Kidney epithelial cell (primary cell): ENCODE results near the gene ATL2. TPM values are rescaled to one million over a fixed set of nuclear protein-coding genes. Genes with fewer than 3 reads are reported as not detected.

Source experiments
- DNase-seq: peaks from one replicate; pipeline ENCODE4 v3.0.0-alpha.2; 2010; ENCODE audit warnings: low read depth
- H3K27me3 ChIP-seq: 2 replicates; pipeline ENCODE4 v1.6.0; 2011; ENCODE audit warnings: low read length; ENCODE audit not compliant: control insufficient read depth, insufficient read depth
- H3K36me3 ChIP-seq: 2 replicates; pipeline ENCODE4 v1.5.1; 2011; ENCODE audit warnings: low read length; ENCODE audit not compliant: control insufficient read depth, insufficient read depth
- H3K4me3 ChIP-seq: 2 replicates; pipeline ENCODE4 v1.5.1; 2011; ENCODE audit warnings: low read depth, mild to moderate bottlenecking, control low read depth, low read length
- CTCF ChIP-seq: IDR thresholded peaks from 2 replicates; pipeline ENCODE4 v1.5.1; 2011; ENCODE audit warnings: mild to moderate bottlenecking, moderate library complexity, low read length, control low read depth, inconsistent platforms; ENCODE audit not compliant: insufficient read depth, poor library complexity, severe bottlenecking
- total RNA-seq: library from RNA; depleted of rRNA; stranded (reverse); fragments of >200 nt; gene quantifications from 2 replicates; pipeline ENCODE4 v1.2.3, GENCODE V29; 2015

ATL2 gene
- total RNA-seq, result 60.0 and 65.8 TPM in 2 replicates

- Histone ChIP-seq H3K36me3 (no peaks in the 10 kb centered on the region), H3K27me3 (no peaks in the 10 kb centered on the region), H3K4me3 (peak within 1 kb of the TSS; percentile 92)
- TF ChIP-seq CTCF, result no peak
- DNase-seq, result peak; percentile 67
Observed at GRCh38 chr2:38377050-38377828, at the start of gene ATL2. Gene ATL2, minus strand, starts transcription at chr2:38377273. Its CDS starts 13 bp downstream, at chr2:38377260.

GRCh38 chr2:38423763-38424162, 46.7 kb upstream of the ATL2 start:
- H3K36me3 ChIP-seq, result no peaks in the 10 kb centered on the region
- peaks cover 2% of the 10 kb centered on the region for H3K27me3 ChIP-seq
- no peak overlapping the region for H3K4me3 ChIP-seq
- no peak for TF ChIP-seq CTCF
- no peak for DNase-seq

- TF ChIP-seq CTCF, result no peak
- H3K4me3 ChIP-seq, result no peak overlapping the region
- peak; percentile 87 for DNase-seq
- H3K27me3 ChIP-seq, result no peaks in the 10 kb centered on the region
- H3K36me3 ChIP-seq, result no peaks in the 10 kb centered on the region
Observed at GRCh38 chr2:38421274-38422056, 44.4 kb upstream of the ATL2 start.

- no peak for TF ChIP-seq CTCF
- Histone ChIP-seq H3K27me3 (no peaks in the 10 kb centered on the region), H3K4me3 (no peak overlapping the region), H3K36me3 (no peaks in the 10 kb centered on the region)
- DNase-seq, result no peak
Observed at GRCh38 chr2:38419499-38419898, 42.4 kb upstream of the ATL2 start.

- Histone ChIP-seq H3K36me3 (no peaks in the 10 kb centered on the region), H3K4me3 (no peak overlapping the region), H3K27me3 (no peaks in the 10 kb centered on the region)
- TF ChIP-seq CTCF, result no peak
- no peak for DNase-seq
Observed at GRCh38 chr2:38418735-38419134, 41.7 kb upstream of the ATL2 start.
